NOMO-1 (cell line): ENCODE data around the gene FOXP1.
A peak's percentile ranks its signal among the peaks of the same experiment; 100 is the strongest.

ENCODE experiments used
- DNase-seq, 2 experiments: peaks; one replicate each; lab custom pipeline; 2025; ENCODE audit not compliant: unreplicated experiment in 2 of 2; lab: John Stamatoyannopoulos, UW

Gene FOXP1

GRCh38 chr3:71511037-71511436, 72.5 kb downstream of the FOXP1 start:
- peak in 1 of 2 experiments; percentile 45 for DNase-seq

- DNase-seq: no peak
Observed at GRCh38 chr3:71510510-71510909, 73.0 kb downstream of the FOXP1 start.

- DNase-seq: no peak
Observed at GRCh38 chr3:71509066-71509465, 74.5 kb downstream of the FOXP1 start.

GRCh38 chr3:71505767-71506350, 77.7 kb downstream of the FOXP1 start:
- no peak for DNase-seq

- DNase-seq: peak in 1 of 2 experiments; percentile 6
Observed at GRCh38 chr3:71504250-71505036, 79.1 kb downstream of the FOXP1 start.

DNA sequence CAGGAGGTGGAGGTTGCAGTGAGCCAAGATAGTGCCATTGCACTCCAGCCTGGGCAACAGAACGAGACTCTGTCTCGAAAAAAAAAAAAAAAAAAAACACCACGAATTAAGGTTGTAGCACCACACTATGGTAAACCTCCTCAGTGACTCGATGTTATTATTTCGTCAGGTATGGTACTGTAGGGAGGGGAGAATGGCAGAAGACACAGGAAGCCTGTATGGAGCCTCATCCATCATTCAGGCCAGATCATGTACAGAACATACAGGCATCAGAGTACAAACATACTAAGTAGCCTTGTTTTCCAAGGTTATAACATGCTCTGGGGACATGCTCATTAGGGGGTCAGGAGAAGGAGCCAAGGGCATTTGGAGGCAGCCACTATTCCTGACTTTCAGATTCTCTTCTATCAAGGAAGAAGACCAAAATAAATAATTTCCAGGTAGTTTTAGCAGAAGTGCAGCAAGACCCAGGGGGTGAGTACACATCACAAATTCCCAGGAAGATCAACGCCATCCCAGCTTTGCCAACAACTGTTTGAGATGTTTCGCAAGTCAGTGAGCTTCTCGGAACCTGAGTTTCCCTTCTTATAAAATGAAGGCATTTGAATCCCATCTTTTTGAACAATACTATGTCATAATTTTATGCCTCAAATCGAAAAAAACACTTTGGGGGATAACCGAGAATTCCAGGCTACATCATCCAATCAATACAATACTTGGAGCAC, 79.8 kb downstream of the FOXP1 start:
- DNase-seq: no peak

GRCh38 chr3:71502066-71502625, 81.4 kb downstream of the FOXP1 start:
- no peak for DNase-seq

- DNase-seq: no peak
Observed at GRCh38 chr3:71500696-71501095, 82.8 kb downstream of the FOXP1 start.

DNA sequence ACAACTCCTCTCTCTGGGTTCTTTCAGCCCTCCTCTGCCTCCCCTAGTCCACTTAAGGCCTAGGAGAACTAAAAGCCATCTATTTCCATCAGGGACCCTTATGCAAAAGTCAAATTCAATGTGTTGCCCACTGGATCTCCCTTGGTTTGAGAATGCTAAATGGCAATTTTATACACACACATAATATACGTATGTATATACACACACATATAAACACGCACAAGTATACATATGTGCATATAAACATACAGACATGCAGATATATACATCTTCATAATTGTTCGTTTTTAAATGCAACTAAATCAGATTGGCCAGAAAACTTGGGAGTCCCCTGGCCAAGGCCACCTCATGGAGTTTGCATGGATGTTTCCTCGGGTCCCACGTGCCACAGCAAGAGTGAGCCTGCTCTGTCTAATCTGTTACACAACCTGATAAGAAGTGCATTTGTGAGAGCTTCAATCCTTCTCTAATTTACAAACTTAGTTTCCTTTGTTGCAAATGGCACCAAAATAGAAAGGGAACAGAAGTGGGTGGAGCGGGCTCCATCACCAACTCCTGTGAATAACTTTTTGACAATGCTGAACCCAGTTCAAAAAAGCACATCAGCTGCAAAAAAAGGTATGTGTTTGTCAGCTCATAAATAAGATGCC, 84.2 kb downstream of the FOXP1 start:
- no peak for DNase-seq

DNA sequence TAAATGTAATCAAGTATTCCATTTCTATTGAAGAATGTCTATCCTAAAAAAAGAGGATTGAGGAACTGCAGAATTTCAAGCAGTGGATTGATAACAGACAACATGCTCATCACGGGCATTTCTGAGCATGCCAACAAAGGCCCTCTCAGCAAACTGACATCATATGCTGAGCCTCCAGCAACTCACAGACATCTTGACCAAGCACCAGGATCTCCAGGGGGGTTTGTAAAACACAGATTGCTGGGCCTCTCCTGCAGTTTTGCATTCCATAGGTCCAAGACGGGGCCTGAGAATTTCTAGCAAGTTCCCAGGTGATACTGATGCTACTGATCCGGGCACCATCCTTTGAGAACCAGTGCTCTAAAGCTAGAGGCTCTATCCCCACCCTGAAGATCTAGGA, 85.0 kb downstream of the FOXP1 start:
- DNase-seq: no peak

GRCh38 chr3:71497971-71498444, 85.5 kb downstream of the FOXP1 start:
- no peak for DNase-seq

- no peak for DNase-seq
Observed at GRCh38 chr3:71497367-71497897, 86.1 kb downstream of the FOXP1 start.

- DNase-seq: peak; percentile 13 to 66
Observed at GRCh38 chr3:71495708-71496472, 87.6 kb downstream of the FOXP1 start.

DNA sequence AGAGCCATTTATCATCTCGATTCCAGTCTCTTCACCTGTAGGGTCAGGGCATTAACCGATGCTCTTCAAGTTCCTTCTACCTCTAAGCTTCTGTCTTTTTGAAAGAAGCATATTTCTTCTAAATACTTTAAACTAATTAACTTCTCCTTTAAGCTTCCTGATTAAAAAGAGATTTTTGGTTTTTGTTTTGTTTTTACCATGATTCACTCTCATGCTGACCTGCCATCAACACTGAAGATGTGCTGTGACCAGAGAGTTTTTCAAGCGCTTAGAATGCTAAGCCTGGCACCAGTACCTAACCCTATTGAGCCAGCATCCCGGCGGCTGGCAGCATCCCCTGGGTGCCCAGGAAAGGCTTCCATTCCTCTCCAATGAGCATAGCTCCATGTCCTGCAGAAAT, 89.3 kb downstream of the FOXP1 start:
- DNase-seq: peak in 1 of 2 experiments; percentile 64

- DNase-seq: no peak
Observed at GRCh38 chr3:71492974-71493771, 90.4 kb downstream of the FOXP1 start.

DNA sequence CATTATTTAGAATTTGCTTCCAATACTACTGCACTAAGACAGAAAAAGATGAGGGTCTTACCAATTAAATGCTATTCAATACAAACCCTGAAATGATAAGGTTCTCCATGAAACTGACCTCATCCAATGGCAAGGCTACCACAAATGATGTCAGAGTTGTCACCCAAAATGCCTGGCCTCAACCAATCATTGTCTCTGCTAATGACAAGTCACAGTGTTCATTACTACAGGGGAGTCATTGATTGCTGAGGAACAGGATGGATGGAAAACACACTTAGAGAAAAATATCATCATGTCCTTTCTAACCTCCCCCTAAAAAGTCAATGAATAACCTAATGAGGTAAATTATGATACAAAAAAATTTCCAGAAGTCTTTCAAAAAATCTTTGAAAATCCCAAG, 91.0 kb downstream of the FOXP1 start:
- DNase-seq: no peak

DNA sequence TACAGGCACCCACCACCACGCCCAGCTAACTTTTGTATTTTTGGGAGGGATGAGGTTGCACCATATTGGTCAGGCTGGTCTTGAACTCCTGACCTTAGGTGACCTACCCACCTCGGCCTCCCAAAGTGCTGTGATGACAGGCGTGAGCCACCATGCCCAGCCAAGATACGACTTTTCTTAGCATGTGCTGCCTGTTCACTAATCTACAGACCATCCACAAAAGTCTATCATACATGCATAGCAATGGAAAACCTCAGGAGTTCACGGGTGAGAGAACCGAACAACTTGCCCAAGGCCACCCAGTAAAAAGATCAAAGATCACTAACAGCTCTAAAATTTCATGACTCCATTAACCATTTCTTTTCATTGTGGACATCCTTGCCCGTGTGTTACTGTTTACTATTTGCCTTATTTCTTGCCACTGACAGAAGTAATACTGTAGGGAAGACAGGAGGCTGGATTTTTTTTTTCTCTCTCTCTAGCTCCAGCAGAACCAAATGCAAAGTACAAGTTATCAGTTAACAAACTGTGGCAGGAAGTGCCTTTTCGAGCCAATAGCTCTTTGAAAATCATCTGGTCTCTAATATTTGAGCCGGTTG, 92.3 kb downstream of the FOXP1 start:
- no peak for DNase-seq

- DNase-seq: no peak
Observed at GRCh38 chr3:71490692-71491091, 92.8 kb downstream of the FOXP1 start.

GRCh38 chr3:71489315-71489761, 94.2 kb downstream of the FOXP1 start:
- DNase-seq: no peak
